Peyer's patch (tissue), 4 donors: ENCODE measurements around the gene CGB3. TPM values are rescaled to one million over a fixed set of nuclear protein-coding genes. Genes with fewer than 3 reads are reported as not detected.

ENCODE experiments used
- DNase-seq, 3 donors: peaks; one replicate each; pipeline ENCODE4 v3.0.0-alpha.2; 2017 to 2019
- H3K27ac ChIP-seq, 4 donors: fragments of 200-600 bp; sonication (generic); one replicate each; pipeline ENCODE4 v1.5.1; 2016 to 2019
- H3K27me3 ChIP-seq, 2 donors: fragments of 200-600 bp; sonication (generic); one replicate each; pipeline ENCODE4 v1.5.1; 2019
- H3K36me3 ChIP-seq, 3 donors: fragments of 200-600 bp; sonication (generic); one replicate each; pipeline ENCODE4 v1.5.1; 2016 to 2019
- H3K4me1 ChIP-seq, 4 donors: fragments of 200-600 bp; sonication (generic); one replicate each; pipeline ENCODE4 v1.5.1; 2016 to 2019
- H3K4me3 ChIP-seq, 4 donors: fragments of 200-600 bp; sonication (generic); 1 replicate in 3 of 4; 2 replicates in 1 of 4; pipeline ENCODE4 v1.5.1; 2016 to 2019; ENCODE audit warnings: mild to moderate bottlenecking in 1 of 4
- H3K9me3 ChIP-seq, 4 donors: fragments of 200-600 bp; sonication (generic); one replicate each; pipeline ENCODE4 v1.5.1; 2016 to 2019; ENCODE audit warnings: mild to moderate bottlenecking in 1 of 4
- POLR2A ChIP-seq, 2 donors: fragments of 450-650 bp; IDR thresholded peaks; one replicate each; pipeline ENCODE4 v1.5.1; 2017; ENCODE audit warnings: antibody characterized with exemption in 2 of 2, mild to moderate bottlenecking in 2 of 2, moderate library complexity in 2 of 2
- small RNA-seq, 2 donors: library from RNA; depleted of rRNA; stranded (forward); fragments of <200 nt; gene quantifications; one replicate each; pipeline ENCODE3, GENCODE V24; 2016
- total RNA-seq, 4 donors: library from RNA; depleted of rRNA; stranded (reverse); fragments of >200 nt; gene quantifications; one replicate each; pipeline ENCODE4 v1.1.0, GENCODE V29; 2016
- TF ChIP-seq, protein P1 (sequence below), 6 experiments: fragments of 450-650 bp in 4 of 6; fragments of 200-600 bp in 2 of 6; sonication (generic) in 1 of 6; IDR thresholded peaks; one replicate each; pipeline ENCODE4 v1.5.1; 2017 to 2019; ENCODE audit warnings: antibody characterized with exemption in 6 of 6, mild to moderate bottlenecking in 3 of 6, moderate library complexity in 1 of 6

Gene CGB3
- total RNA-seq, 4 donors from 2014 or later: not detected

GRCh38 chr19:48977061-48977460 lies 47.1 kb downstream of the CGB3 start:
- DNase-seq: no peak
- peaks cover 0 to 63% (median 0%) of the 10 kb centered on the region in 3 donors for H3K36me3 ChIP-seq
- no peaks in the 10 kb centered on the region for H3K4me1 ChIP-seq
- no peak overlapping the region for H3K27ac ChIP-seq
- no peaks in the 10 kb centered on the region for H3K9me3 ChIP-seq
- TF ChIP-seq POLR2A (IDR thresholded peaks at IDR 0.05): no peak
- TF ChIP-seq, protein P1, sequence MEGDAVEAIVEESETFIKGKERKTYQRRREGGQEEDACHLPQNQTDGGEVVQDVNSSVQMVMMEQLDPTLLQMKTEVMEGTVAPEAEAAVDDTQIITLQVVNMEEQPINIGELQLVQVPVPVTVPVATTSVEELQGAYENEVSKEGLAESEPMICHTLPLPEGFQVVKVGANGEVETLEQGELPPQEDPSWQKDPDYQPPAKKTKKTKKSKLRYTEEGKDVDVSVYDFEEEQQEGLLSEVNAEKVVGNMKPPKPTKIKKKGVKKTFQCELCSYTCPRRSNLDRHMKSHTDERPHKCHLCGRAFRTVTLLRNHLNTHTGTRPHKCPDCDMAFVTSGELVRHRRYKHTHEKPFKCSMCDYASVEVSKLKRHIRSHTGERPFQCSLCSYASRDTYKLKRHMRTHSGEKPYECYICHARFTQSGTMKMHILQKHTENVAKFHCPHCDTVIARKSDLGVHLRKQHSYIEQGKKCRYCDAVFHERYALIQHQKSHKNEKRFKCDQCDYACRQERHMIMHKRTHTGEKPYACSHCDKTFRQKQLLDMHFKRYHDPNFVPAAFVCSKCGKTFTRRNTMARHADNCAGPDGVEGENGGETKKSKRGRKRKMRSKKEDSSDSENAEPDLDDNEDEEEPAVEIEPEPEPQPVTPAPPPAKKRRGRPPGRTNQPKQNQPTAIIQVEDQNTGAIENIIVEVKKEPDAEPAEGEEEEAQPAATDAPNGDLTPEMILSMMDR (IDR thresholded peaks at IDR 0.05): no peak
- H3K4me3 ChIP-seq: no peak overlapping the region
- no peaks in the 10 kb centered on the region for H3K27me3 ChIP-seq

GRCh38 chr19:48975947-48976847 lies 47.9 kb downstream of the CGB3 start:
- no peak overlapping the region for H3K4me3 ChIP-seq
- no peak overlapping the region for H3K27ac ChIP-seq
- DNase-seq: no peak
- H3K9me3 ChIP-seq: no peaks in the 10 kb centered on the region
- TF ChIP-seq, protein P1 (IDR thresholded peaks at IDR 0.05): peak in 1 of 6 experiments; percentile 5
- TF ChIP-seq POLR2A (IDR thresholded peaks at IDR 0.05): no peak
- H3K4me1 ChIP-seq: peaks cover 0 to under 1% (median 0%) of the 10 kb centered on the region in 4 donors
- H3K36me3 ChIP-seq: peaks cover 0 to 64% (median 0%) of the 10 kb centered on the region in 3 donors
- H3K27me3 ChIP-seq: no peaks in the 10 kb centered on the region

Small RNAs within 50 kb of the gene (small RNA-seq; reads per million reads assigned to genes)
- gene MIR6798: 0 to 0.13 reads per million in 2 donors

Other genes with a start within 250 kb of the CGB3 start
- 10 to 100 TPM; 22.4 to 53.6 (median 30.2) TPM for gene BCAT2, start 213.3 kb downstream of the CGB3 start, total RNA-seq
- 1 to 10 TPM in 3 of 4 donors, not detected in 1; 2.0 to 8.8 (median 2.8) TPM for gene HSD17B14, start 187.8 kb downstream of the CGB3 start, total RNA-seq
- 10 to 100 TPM in 1 of 4 donors, 1 to 10 TPM in 3; 2.8 to 38.8 (median 5.9) TPM for gene PLEKHA4, start 155.7 kb downstream of the CGB3 start, total RNA-seq
- 100 to 1,000 TPM in 2 of 4 donors, 10 to 100 TPM in 2; 39.2 to 198 (median 80.3) TPM for gene PPP1R15A, start 151.9 kb downstream of the CGB3 start, total RNA-seq
- gene TULP2, start 125.6 kb downstream of the CGB3 start, total RNA-seq: not detected
- 100 to 1,000 TPM; 154 to 506 (median 444) TPM for gene NUCB1, start 124.0 kb downstream of the CGB3 start, total RNA-seq
- 10 to 100 TPM in 3 of 4 donors, not detected in 1; 14.6 to 55.5 (median 45.9) TPM for gene DHDH, start 90.6 kb downstream of the CGB3 start, total RNA-seq
- 100 to 1,000 TPM in 3 of 4 donors, 10 to 100 TPM in 1; 71.0 to 138 (median 104) TPM for gene BAX, start 69.5 kb downstream of the CGB3 start, total RNA-seq
- gene FTL, start 59.0 kb downstream of the CGB3 start, total RNA-seq: 1,000 to 10,000 TPM; 5,249 to 9,852 (median 6,180) TPM
- gene GYS1, start 31.0 kb downstream of the CGB3 start, total RNA-seq: 10 to 100 TPM; 24.8 to 61.8 (median 44.0) TPM
- 100 to 1,000 TPM in 1 of 4 donors, 10 to 100 TPM in 3; 34.2 to 111 (median 42.8) TPM for gene RUVBL2, start 30.4 kb downstream of the CGB3 start, total RNA-seq
- 10 to 100 TPM in 1 of 4 donors, not detected in 3; 15.8 TPM for gene LHB, start 7.2 kb downstream of the CGB3 start, total RNA-seq
- gene CGB2, start 7.6 kb upstream of the CGB3 start, total RNA-seq: not detected
- gene CGB1, start 12.6 kb upstream of the CGB3 start, total RNA-seq: not detected
- gene CGB5, start 19.5 kb upstream of the CGB3 start, total RNA-seq: not detected
- not detected for gene CGB8, start 24.8 kb upstream of the CGB3 start, total RNA-seq
- gene CGB7, start 33.4 kb upstream of the CGB3 start, total RNA-seq: not detected
- not detected for gene NTF4, start 40.5 kb upstream of the CGB3 start, total RNA-seq
- not detected for gene KCNA7, start 48.4 kb upstream of the CGB3 start, total RNA-seq
- gene SNRNP70, start 61.1 kb upstream of the CGB3 start, total RNA-seq: 100 to 1,000 TPM; 240 to 520 (median 395) TPM
- gene LIN7B, start 90.0 kb upstream of the CGB3 start, total RNA-seq: 10 to 100 TPM in 3 of 4 donors, not detected in 1; 13.5 to 29.4 (median 18.0) TPM
- 1 to 10 TPM in 3 of 4 donors, not detected in 1; 3.6 to 6.1 (median 4.6) TPM for gene C19orf73, start 94.8 kb upstream of the CGB3 start, total RNA-seq
- gene PPFIA3, start 95.2 kb upstream of the CGB3 start, total RNA-seq: 10 to 100 TPM; 12.7 to 24.8 (median 16.4) TPM
- under 1 TPM in 3 of 4 donors, not detected in 1; 0.35 to 0.76 (median 0.67) TPM for gene HRC, start 131.1 kb upstream of the CGB3 start, total RNA-seq
- gene TRPM4, start 133.5 kb upstream of the CGB3 start, total RNA-seq: 100 to 1,000 TPM; 228 to 419 (median 258) TPM